GM23338 (cell line): ENCODE measurements around the gene FBXW7. TPM values are rescaled to one million over a fixed set of nuclear protein-coding genes. Genes with fewer than 3 reads are reported as not detected.

Source experiments
- ATAC-seq: fragments of 200-7000 bp; cut with Tn5 transposase; 3 replicates; pipeline ENCODE4 v1.9.1; 2020
- DNase-seq: peaks from one replicate; pipeline ENCODE4 v3.0.0-alpha.2; 2015; ENCODE audit warnings: low spot score
- H2AFZ ChIP-seq: fragments of 200-600 bp; sonication (generic); 2 replicates; pipeline ENCODE4 v1.8.0; 2016; ENCODE audit warnings: antibody characterized with exemption, mild to moderate bottlenecking, moderate library complexity
- H3F3A ChIP-seq: fragments of 200-600 bp; sonication (generic); replicated peaks from 2 replicates; pipeline ENCODE4 v1.8.0; 2017; ENCODE audit warnings: antibody characterized with exemption, mixed run types, low read depth
- H3K27ac ChIP-seq: fragments of 200-600 bp; sonication (generic); 2 replicates; pipeline ENCODE4 v1.6.1; 2016; ENCODE audit warnings: low read depth
- H3K27me3 ChIP-seq: fragments of 200-600 bp; sonication (generic); 2 replicates; pipeline ENCODE4 v1.8.0; 2016; ENCODE audit warnings: mild to moderate bottlenecking, mixed run types, moderate library complexity; ENCODE audit not compliant: insufficient read depth
- H3K36me3 ChIP-seq: fragments of 200-600 bp; sonication (generic); 2 replicates; pipeline ENCODE4 v1.8.0; 2016; ENCODE audit warnings: mild to moderate bottlenecking; ENCODE audit not compliant: insufficient read depth
- H3K4me1 ChIP-seq: fragments of 200-600 bp; sonication (generic); 2 replicates; pipeline ENCODE4 v1.8.0; 2016; ENCODE audit warnings: mild to moderate bottlenecking, moderate library complexity; ENCODE audit not compliant: insufficient read depth
- H3K4me2 ChIP-seq: fragments of 200-600 bp; sonication (generic); 2 replicates; pipeline ENCODE4 v1.7.1; 2017; ENCODE audit warnings: mixed run types
- H3K4me3 ChIP-seq: fragments of 200-600 bp; sonication (generic); 2 replicates; pipeline ENCODE4 v1.6.1; 2016; ENCODE audit warnings: mixed run types
- H3K79me2 ChIP-seq: fragments of 200-600 bp; sonication (generic); replicated peaks from 2 replicates; pipeline ENCODE4 v1.8.0; 2017; ENCODE audit warnings: mild to moderate bottlenecking; ENCODE audit not compliant: insufficient read depth
- H3K9me2 ChIP-seq: fragments of 200-600 bp; sonication (generic); 2 replicates; pipeline ENCODE4 v1.8.0; 2017; ENCODE audit not compliant: insufficient read depth
- H4K20me1 ChIP-seq: fragments of 200-600 bp; sonication (generic); replicated peaks from 2 replicates; pipeline ENCODE4 v1.8.0; 2017; ENCODE audit warnings: mild to moderate bottlenecking; ENCODE audit not compliant: insufficient read depth
- H3K27ac Mint-ChIP-seq: 2 replicates; pipeline ENCODE4 v1.8.0; 2020; ENCODE audit warnings: inconsistent platforms, mild to moderate bottlenecking, moderate library complexity, mixed read lengths
- H3K27me3 Mint-ChIP-seq: 3 replicates; pipeline ENCODE4 v1.8.0; 2022; ENCODE audit warnings: low read depth, mild to moderate bottlenecking, moderate library complexity, mixed read lengths, inconsistent platforms; ENCODE audit not compliant: insufficient read depth, poor library complexity
- H3K36me3 Mint-ChIP-seq: 3 replicates; pipeline ENCODE4 v1.8.0; 2021; ENCODE audit warnings: low read depth, mild to moderate bottlenecking, inconsistent platforms, moderate library complexity, mixed read lengths
- H3K4me1 Mint-ChIP-seq: 3 replicates; pipeline ENCODE4 v1.8.0; 2020; ENCODE audit warnings: mild to moderate bottlenecking, inconsistent platforms, mixed read lengths
- H3K4me3 Mint-ChIP-seq: 3 replicates; pipeline ENCODE4 v1.8.0; 2021; ENCODE audit warnings: moderate library complexity, mild to moderate bottlenecking, inconsistent platforms, mixed read lengths
- H3K9me3 Mint-ChIP-seq: 3 replicates; pipeline ENCODE4 v1.8.0; 2020; ENCODE audit warnings: moderate library complexity, mild to moderate bottlenecking, inconsistent platforms, mixed read lengths
- CREB1 ChIP-seq: fragments of 250-450 bp; sonication (Bioruptor Pico); IDR thresholded peaks from 2 replicates; pipeline ENCODE4 v1.5.0; 2020; ENCODE audit warnings: low read depth, mild to moderate bottlenecking, moderate library complexity
- EZH2 ChIP-seq: fragments of 200-600 bp; sonication (generic); IDR thresholded peaks from one replicate; pipeline ENCODE4 v1.8.0; 2017; ENCODE audit warnings: antibody characterized with exemption, mild to moderate bottlenecking, low read depth; ENCODE audit not compliant: unreplicated experiment
- EZH2phosphoT487 ChIP-seq: fragments of 200-600 bp; sonication (generic); IDR thresholded peaks from one replicate; pipeline ENCODE4 v1.8.1; 2018; ENCODE audit warnings: antibody characterized with exemption; ENCODE audit not compliant: unreplicated experiment
- JUNB ChIP-seq: IDR thresholded peaks from one replicate; pipeline ENCODE4 v1.6.1; 2016; ENCODE audit warnings: antibody characterized with exemption; ENCODE audit not compliant: unreplicated experiment
- NANOG ChIP-seq: IDR thresholded peaks from 2 replicates; pipeline ENCODE4 v1.6.1; 2016; ENCODE audit warnings: antibody characterized with exemption, borderline replicate concordance
- POLR2AphosphoS5 ChIP-seq: IDR thresholded peaks from 2 replicates; pipeline ENCODE4 v1.6.1; 2016; ENCODE audit warnings: antibody characterized with exemption, low read depth
- STAT1 ChIP-seq: IDR thresholded peaks from one replicate; pipeline ENCODE4 v1.6.1; 2016; ENCODE audit warnings: antibody characterized with exemption; ENCODE audit not compliant: unreplicated experiment
- ZNF114 ChIP-seq: fragments of 250-450 bp; sonication (Bioruptor Pico); IDR thresholded peaks from 2 replicates; pipeline ENCODE4 v1.5.0; 2020; ENCODE audit warnings: mild to moderate bottlenecking, moderate library complexity
- ZNF331 ChIP-seq: fragments of 250-450 bp; sonication (Bioruptor Pico); IDR thresholded peaks from 2 replicates; pipeline ENCODE4 v1.5.0; 2020; ENCODE audit warnings: low read depth, mild to moderate bottlenecking, moderate library complexity
- polyA plus RNA-seq: library from polyadenylated mRNA; unstranded; fragments of >200 nt; fragmentation: Nextera tagmentation; extraction: Ambion mirVana; gene quantifications from 2 replicates; pipeline ENCODE4 v1.2.1, GENCODE V29; 2016
- total RNA-seq: library from RNA; depleted of rRNA; stranded (reverse); fragments of >200 nt; shearing (Covaris generic); gene quantifications from 2 replicates; pipeline ENCODE4 v1.2.3, GENCODE V29; 2014
- TF ChIP-seq, protein P1 (sequence below): IDR thresholded peaks from 2 replicates; pipeline ENCODE4 v1.6.1; 2016; ENCODE audit warnings: antibody characterized with exemption
- TF ChIP-seq, protein P2 (sequence below): fragments of 250-450 bp; sonication (Bioruptor Pico); IDR thresholded peaks from 2 replicates; pipeline ENCODE4 v1.5.0; 2020; ENCODE audit warnings: mild to moderate bottlenecking, moderate library complexity
- TF ChIP-seq, protein P3 (sequence below), 2 experiments: fragments of 200-600 bp in 1 of 2; sonication (generic) in 1 of 2; conservative IDR thresholded peaks; 2 replicates each; pipeline versions ENCODE4 v1.5.1 to v1.6.1; 2016 to 2017; ENCODE audit warnings: antibody characterized with exemption in 2 of 2, low read depth in 2 of 2, mild to moderate bottlenecking in 2 of 2, moderate library complexity in 1 of 2
- TF ChIP-seq, protein P4 (sequence below): IDR thresholded peaks from one replicate; pipeline ENCODE4 v1.6.1; 2018; ENCODE audit warnings: antibody characterized with exemption; ENCODE audit not compliant: unreplicated experiment

FBXW7 gene
- total and polyA plus RNA-seq, 2 experiments from 2014 or later, result 25.8 to 34.7 TPM

DNA sequence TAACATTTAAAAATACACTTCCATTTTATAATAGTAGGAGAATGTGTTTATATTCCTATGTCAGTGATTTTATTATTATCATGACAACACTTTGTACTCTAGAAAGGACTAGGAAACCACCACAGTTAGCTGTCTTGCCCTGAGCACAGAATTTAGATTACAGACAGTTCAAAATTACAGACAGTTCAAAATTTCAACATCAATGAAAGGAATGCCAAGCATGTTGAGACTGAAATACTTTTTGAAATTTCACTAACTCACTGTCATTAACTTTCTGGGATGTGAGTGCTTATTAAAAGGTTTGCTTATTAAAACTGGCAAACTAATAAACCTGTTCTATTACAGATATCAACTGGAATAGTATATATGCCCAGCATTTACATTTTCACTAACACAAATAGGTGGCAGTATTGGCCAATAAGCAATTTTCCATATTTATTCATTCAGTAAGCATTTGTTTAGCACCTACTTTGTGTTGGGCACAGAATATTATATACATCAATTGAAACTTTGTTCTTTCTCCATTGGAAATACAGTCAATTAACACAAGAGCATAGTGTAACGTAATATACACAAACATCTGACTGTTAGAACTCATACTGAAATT, 179.4 kb downstream of the FBXW7 start:
- Histone ChIP-seq H3K9me2 (no peaks in the 10 kb centered on the region), H3K36me3 (no peaks in the 10 kb centered on the region), H3F3A (no peaks in the 10 kb centered on the region), H4K20me1 (no peaks in the 10 kb centered on the region), H3K4me2 (no peak overlapping the region), H3K4me1 (peaks cover 18% of the 10 kb centered on the region), H3K27me3 (no peaks in the 10 kb centered on the region), H3K27ac (no peak overlapping the region), H3K4me3 (no peak overlapping the region), H2AFZ (no peak overlapping the region), H3K79me2 (0 out of 2 replicates have a peak, but pooled peaks cover 4% of the 10 kb centered on the region)
- no peaks in the 10 kb centered on the region for H3K9me3 Mint-ChIP-seq
- ATAC-seq (no peak), DNase-seq (no peak)
- no peak for TF ChIP-seq EZH2
- no peak for TF ChIP-seq EZH2phosphoT487
- TF ChIP-seq CREB1 (CRISPR knock-in tag), result no peak
- TF ChIP-seq, protein P1, sequence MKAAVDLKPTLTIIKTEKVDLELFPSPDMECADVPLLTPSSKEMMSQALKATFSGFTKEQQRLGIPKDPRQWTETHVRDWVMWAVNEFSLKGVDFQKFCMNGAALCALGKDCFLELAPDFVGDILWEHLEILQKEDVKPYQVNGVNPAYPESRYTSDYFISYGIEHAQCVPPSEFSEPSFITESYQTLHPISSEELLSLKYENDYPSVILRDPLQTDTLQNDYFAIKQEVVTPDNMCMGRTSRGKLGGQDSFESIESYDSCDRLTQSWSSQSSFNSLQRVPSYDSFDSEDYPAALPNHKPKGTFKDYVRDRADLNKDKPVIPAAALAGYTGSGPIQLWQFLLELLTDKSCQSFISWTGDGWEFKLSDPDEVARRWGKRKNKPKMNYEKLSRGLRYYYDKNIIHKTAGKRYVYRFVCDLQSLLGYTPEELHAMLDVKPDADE, result no peak
- no peak for TF ChIP-seq ZNF331
- TF ChIP-seq, protein P2, sequence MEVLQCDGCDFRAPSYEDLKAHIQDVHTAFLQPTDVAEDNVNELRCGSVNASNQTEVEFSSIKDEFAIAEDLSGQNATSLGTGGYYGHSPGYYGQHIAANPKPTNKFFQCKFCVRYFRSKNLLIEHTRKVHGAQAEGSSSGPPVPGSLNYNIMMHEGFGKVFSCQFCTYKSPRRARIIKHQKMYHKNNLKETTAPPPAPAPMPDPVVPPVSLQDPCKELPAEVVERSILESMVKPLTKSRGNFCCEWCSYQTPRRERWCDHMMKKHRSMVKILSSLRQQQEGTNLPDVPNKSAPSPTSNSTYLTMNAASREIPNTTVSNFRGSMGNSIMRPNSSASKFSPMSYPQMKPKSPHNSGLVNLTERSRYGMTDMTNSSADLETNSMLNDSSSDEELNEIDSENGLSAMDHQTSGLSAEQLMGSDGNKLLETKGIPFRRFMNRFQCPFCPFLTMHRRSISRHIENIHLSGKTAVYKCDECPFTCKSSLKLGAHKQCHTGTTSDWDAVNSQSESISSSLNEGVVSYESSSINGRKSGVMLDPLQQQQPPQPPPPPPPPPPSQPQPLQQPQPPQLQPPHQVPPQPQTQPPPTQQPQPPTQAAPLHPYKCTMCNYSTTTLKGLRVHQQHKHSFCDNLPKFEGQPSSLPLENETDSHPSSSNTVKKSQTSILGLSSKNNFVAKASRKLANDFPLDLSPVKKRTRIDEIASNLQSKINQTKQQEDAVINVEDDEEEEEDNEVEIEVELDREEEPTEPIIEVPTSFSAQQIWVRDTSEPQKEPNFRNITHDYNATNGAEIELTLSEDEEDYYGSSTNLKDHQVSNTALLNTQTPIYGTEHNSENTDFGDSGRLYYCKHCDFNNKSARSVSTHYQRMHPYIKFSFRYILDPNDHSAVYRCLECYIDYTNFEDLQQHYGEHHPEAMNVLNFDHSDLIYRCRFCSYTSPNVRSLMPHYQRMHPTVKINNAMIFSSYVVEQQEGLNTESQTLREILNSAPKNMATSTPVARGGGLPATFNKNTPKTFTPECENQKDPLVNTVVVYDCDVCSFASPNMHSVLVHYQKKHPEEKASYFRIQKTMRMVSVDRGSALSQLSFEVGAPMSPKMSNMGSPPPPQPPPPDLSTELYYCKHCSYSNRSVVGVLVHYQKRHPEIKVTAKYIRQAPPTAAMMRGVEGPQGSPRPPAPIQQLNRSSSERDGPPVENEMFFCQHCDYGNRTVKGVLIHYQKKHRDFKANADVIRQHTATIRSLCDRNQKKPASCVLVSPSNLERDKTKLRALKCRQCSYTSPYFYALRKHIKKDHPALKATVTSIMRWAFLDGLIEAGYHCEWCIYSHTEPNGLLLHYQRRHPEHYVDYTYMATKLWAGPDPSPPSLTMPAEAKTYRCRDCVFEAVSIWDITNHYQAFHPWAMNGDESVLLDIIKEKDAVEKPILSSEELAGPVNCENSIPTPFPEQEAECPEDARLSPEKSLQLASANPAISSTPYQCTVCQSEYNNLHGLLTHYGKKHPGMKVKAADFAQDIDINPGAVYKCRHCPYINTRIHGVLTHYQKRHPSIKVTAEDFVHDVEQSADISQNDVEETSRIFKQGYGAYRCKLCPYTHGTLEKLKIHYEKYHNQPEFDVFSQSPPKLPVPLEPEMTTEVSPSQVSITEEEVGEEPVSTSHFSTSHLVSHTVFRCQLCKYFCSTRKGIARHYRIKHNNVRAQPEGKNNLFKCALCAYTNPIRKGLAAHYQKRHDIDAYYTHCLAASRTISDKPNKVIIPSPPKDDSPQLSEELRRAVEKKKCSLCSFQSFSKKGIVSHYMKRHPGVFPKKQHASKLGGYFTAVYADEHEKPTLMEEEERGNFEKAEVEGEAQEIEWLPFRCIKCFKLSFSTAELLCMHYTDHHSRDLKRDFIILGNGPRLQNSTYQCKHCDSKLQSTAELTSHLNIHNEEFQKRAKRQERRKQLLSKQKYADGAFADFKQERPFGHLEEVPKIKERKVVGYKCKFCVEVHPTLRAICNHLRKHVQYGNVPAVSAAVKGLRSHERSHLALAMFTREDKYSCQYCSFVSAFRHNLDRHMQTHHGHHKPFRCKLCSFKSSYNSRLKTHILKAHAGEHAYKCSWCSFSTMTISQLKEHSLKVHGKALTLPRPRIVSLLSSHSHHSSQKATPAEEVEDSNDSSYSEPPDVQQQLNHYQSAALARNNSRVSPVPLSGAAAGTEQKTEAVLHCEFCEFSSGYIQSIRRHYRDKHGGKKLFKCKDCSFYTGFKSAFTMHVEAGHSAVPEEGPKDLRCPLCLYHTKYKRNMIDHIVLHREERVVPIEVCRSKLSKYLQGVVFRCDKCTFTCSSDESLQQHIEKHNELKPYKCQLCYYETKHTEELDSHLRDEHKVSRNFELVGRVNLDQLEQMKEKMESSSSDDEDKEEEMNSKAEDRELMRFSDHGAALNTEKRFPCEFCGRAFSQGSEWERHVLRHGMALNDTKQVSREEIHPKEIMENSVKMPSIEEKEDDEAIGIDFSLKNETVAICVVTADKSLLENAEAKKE (CRISPR knock-in tag), result no peak
- TF ChIP-seq JUNB, result no peak
- TF ChIP-seq, protein P3, sequence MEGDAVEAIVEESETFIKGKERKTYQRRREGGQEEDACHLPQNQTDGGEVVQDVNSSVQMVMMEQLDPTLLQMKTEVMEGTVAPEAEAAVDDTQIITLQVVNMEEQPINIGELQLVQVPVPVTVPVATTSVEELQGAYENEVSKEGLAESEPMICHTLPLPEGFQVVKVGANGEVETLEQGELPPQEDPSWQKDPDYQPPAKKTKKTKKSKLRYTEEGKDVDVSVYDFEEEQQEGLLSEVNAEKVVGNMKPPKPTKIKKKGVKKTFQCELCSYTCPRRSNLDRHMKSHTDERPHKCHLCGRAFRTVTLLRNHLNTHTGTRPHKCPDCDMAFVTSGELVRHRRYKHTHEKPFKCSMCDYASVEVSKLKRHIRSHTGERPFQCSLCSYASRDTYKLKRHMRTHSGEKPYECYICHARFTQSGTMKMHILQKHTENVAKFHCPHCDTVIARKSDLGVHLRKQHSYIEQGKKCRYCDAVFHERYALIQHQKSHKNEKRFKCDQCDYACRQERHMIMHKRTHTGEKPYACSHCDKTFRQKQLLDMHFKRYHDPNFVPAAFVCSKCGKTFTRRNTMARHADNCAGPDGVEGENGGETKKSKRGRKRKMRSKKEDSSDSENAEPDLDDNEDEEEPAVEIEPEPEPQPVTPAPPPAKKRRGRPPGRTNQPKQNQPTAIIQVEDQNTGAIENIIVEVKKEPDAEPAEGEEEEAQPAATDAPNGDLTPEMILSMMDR (conservative IDR thresholded peaks at IDR 0.05; ENCODE audit: low read depth in 2 of 2), result no peak
- TF ChIP-seq STAT1, result no peak
- TF ChIP-seq NANOG, result no peak
- no peak for TF ChIP-seq ZNF114 (CRISPR knock-in tag)
- TF ChIP-seq, protein P4, sequence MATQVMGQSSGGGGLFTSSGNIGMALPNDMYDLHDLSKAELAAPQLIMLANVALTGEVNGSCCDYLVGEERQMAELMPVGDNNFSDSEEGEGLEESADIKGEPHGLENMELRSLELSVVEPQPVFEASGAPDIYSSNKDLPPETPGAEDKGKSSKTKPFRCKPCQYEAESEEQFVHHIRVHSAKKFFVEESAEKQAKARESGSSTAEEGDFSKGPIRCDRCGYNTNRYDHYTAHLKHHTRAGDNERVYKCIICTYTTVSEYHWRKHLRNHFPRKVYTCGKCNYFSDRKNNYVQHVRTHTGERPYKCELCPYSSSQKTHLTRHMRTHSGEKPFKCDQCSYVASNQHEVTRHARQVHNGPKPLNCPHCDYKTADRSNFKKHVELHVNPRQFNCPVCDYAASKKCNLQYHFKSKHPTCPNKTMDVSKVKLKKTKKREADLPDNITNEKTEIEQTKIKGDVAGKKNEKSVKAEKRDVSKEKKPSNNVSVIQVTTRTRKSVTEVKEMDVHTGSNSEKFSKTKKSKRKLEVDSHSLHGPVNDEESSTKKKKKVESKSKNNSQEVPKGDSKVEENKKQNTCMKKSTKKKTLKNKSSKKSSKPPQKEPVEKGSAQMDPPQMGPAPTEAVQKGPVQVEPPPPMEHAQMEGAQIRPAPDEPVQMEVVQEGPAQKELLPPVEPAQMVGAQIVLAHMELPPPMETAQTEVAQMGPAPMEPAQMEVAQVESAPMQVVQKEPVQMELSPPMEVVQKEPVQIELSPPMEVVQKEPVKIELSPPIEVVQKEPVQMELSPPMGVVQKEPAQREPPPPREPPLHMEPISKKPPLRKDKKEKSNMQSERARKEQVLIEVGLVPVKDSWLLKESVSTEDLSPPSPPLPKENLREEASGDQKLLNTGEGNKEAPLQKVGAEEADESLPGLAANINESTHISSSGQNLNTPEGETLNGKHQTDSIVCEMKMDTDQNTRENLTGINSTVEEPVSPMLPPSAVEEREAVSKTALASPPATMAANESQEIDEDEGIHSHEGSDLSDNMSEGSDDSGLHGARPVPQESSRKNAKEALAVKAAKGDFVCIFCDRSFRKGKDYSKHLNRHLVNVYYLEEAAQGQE, result no peak
- no peak for TF ChIP-seq POLR2AphosphoS5
- H3K27me3 Mint-ChIP-seq, result no peaks in the 10 kb centered on the region
- no peaks in the 10 kb centered on the region for H3K36me3 Mint-ChIP-seq
- no peak overlapping the region for H3K27ac Mint-ChIP-seq
- H3K4me1 Mint-ChIP-seq, result peaks cover 15% of the 10 kb centered on the region
- H3K4me3 Mint-ChIP-seq, result no peak overlapping the region
